ENCODE data around the gene FXR1.

Gene FXR1

GRCh38 chr3:180913581-180914404 lies 1.3 kb downstream of the FXR1 start:
- peaks cover 19% of the 10 kb centered on the region for H3K36me3 ChIP-seq (replicated peaks)
- H3K27me3 ChIP-seq (ENCODE audit: low read depth), result no peaks in the 10 kb centered on the region
- no peaks in the 10 kb centered on the region for H3K9me3 ChIP-seq
- H3K4me1 ChIP-seq, result peaks cover 19% of the 10 kb centered on the region
- peak overlapping the region; percentile 93 for H3K4me3 ChIP-seq
- DNase-seq (ENCODE audit: low spot score in 2 of 2), result peak in 1 of 2 experiments; percentile 29
- in situ Hi-C loops (cut with MboI; ENCODE audit: low sequenced_read_pairs), result no loop called here

- Histone ChIP-seq H3K9me3 (no peaks in the 10 kb centered on the region), H3K4me3 (no peak overlapping the region), H3K4me1 (peaks cover 18% of the 10 kb centered on the region), H3K27me3 (ENCODE audit: low read depth) (no peaks in the 10 kb centered on the region), H3K36me3 (replicated peaks) (peaks cover 42% of the 10 kb centered on the region)
- DNase-seq (ENCODE audit: low spot score in 2 of 2), result no peak
- in situ Hi-C loops (cut with MboI; ENCODE audit: low sequenced_read_pairs), result no loop called here
Measured at GRCh38 chr3:180918542-180918941, 6.1 kb downstream of the FXR1 start.

GRCh38 chr3:180922242-180922641 lies 9.8 kb downstream of the FXR1 start:
- Histone ChIP-seq H3K9me3 (no peaks in the 10 kb centered on the region), H3K27me3 (ENCODE audit: low read depth) (no peaks in the 10 kb centered on the region), H3K4me1 (peaks cover 10% of the 10 kb centered on the region), H3K4me3 (no peak overlapping the region), H3K36me3 (replicated peaks) (peaks cover 33% of the 10 kb centered on the region)
- no peak for DNase-seq (ENCODE audit: low spot score in 2 of 2)
- in situ Hi-C loops (cut with MboI; ENCODE audit: low sequenced_read_pairs), result no loop called here

- no peak for DNase-seq (ENCODE audit: low spot score in 2 of 2)
- Histone ChIP-seq H3K4me3 (no peak overlapping the region), H3K4me1 (peaks cover 8% of the 10 kb centered on the region), H3K9me3 (no peaks in the 10 kb centered on the region), H3K36me3 (replicated peaks) (peaks cover 42% of the 10 kb centered on the region), H3K27me3 (ENCODE audit: low read depth) (no peaks in the 10 kb centered on the region)
- in situ Hi-C loops (cut with MboI; ENCODE audit: low sequenced_read_pairs), result no loop called here
Measured at GRCh38 chr3:180923561-180923960, 11.1 kb downstream of the FXR1 start.

- DNase-seq (ENCODE audit: low spot score in 2 of 2), result no peak
- Histone ChIP-seq H3K4me3 (no peak overlapping the region), H3K36me3 (replicated peaks) (peaks cover 37% of the 10 kb centered on the region), H3K9me3 (no peaks in the 10 kb centered on the region), H3K27me3 (ENCODE audit: low read depth) (no peaks in the 10 kb centered on the region), H3K4me1 (peaks cover 11% of the 10 kb centered on the region)
- in situ Hi-C loops (cut with MboI; ENCODE audit: low sequenced_read_pairs), result no loop called here
Measured at GRCh38 chr3:180926526-180926925, 14.1 kb downstream of the FXR1 start.

- H3K9me3 ChIP-seq, result no peaks in the 10 kb centered on the region
Measured at GRCh38 chr3:180929376-180929775, 16.9 kb downstream of the FXR1 start.

GRCh38 chr3:180930526-180930925 lies 18.1 kb downstream of the FXR1 start:
- Histone ChIP-seq H3K36me3 (replicated peaks) (peaks cover 25% of the 10 kb centered on the region), H3K4me3 (no peak overlapping the region), H3K4me1 (peaks cover 6% of the 10 kb centered on the region), H3K27me3 (ENCODE audit: low read depth) (no peaks in the 10 kb centered on the region), H3K9me3 (no peaks in the 10 kb centered on the region)
- no peak for DNase-seq (ENCODE audit: low spot score in 2 of 2)
- in situ Hi-C loops (cut with MboI; ENCODE audit: low sequenced_read_pairs), result no loop called here

More at GRCh38 chr3:180929376-180929775, 16.9 kb downstream of the FXR1 start:
- H3K36me3 ChIP-seq (replicated peaks), result peaks cover 19% of the 10 kb centered on the region
- peaks cover 6% of the 10 kb centered on the region for H3K4me1 ChIP-seq
- peak; percentile 18 to 49 for DNase-seq (ENCODE audit: low spot score in 2 of 2)
- in situ Hi-C loops (cut with MboI; ENCODE audit: low sequenced_read_pairs), result no loop called here
- no peak overlapping the region for H3K4me3 ChIP-seq
- no peaks in the 10 kb centered on the region for H3K27me3 ChIP-seq (ENCODE audit: low read depth)

GRCh38 chr3:180932819-180933218 lies 20.3 kb downstream of the FXR1 start:
- Histone ChIP-seq H3K4me3 (no peak overlapping the region), H3K9me3 (no peaks in the 10 kb centered on the region), H3K27me3 (ENCODE audit: low read depth) (no peaks in the 10 kb centered on the region), H3K36me3 (replicated peaks) (peaks cover 26% of the 10 kb centered on the region), H3K4me1 (peaks cover 6% of the 10 kb centered on the region)
- in situ Hi-C loops (cut with MboI; ENCODE audit: low sequenced_read_pairs), result no loop called here
- DNase-seq (ENCODE audit: low spot score in 2 of 2), result no peak

- no peaks in the 10 kb centered on the region for H3K9me3 ChIP-seq
- no peaks in the 10 kb centered on the region for H3K27me3 ChIP-seq (ENCODE audit: low read depth)
- H3K36me3 ChIP-seq (replicated peaks), result peaks cover 22% of the 10 kb centered on the region
- in situ Hi-C loops (cut with MboI; ENCODE audit: low sequenced_read_pairs), result no loop called here
- H3K4me3 ChIP-seq, result no peak overlapping the region
- no peaks in the 10 kb centered on the region; the same call in 1 of the 2 replicates for H3K4me1 ChIP-seq
- no peak for DNase-seq (ENCODE audit: low spot score in 2 of 2)
Measured at GRCh38 chr3:180934638-180935037, 22.2 kb downstream of the FXR1 start.

GRCh38 chr3:180940826-180941225 lies 28.4 kb downstream of the FXR1 start:
- H3K4me3 ChIP-seq, result no peak overlapping the region
- no peaks in the 10 kb centered on the region for H3K4me1 ChIP-seq
- no peak for DNase-seq (ENCODE audit: low spot score in 2 of 2)
- no peaks in the 10 kb centered on the region for H3K9me3 ChIP-seq
- H3K27me3 ChIP-seq (ENCODE audit: low read depth), result no peaks in the 10 kb centered on the region
- peaks cover 32% of the 10 kb centered on the region for H3K36me3 ChIP-seq (replicated peaks)
- in situ Hi-C loops (cut with MboI; ENCODE audit: low sequenced_read_pairs), result no loop called here

- no peak for DNase-seq (ENCODE audit: low spot score in 2 of 2)
- Histone ChIP-seq H3K36me3 (replicated peaks) (peaks cover 63% of the 10 kb centered on the region), H3K4me3 (no peak overlapping the region), H3K27me3 (ENCODE audit: low read depth) (no peaks in the 10 kb centered on the region), H3K4me1 (no peaks in the 10 kb centered on the region), H3K9me3 (no peaks in the 10 kb centered on the region)
- in situ Hi-C loops (cut with MboI; ENCODE audit: low sequenced_read_pairs), result no loop called here
Measured at GRCh38 chr3:180947761-180948390, 35.4 kb downstream of the FXR1 start.

- H3K9me3 ChIP-seq, result no peaks in the 10 kb centered on the region
- peaks cover 76% of the 10 kb centered on the region for H3K36me3 ChIP-seq (replicated peaks)
- in situ Hi-C loops (cut with MboI; ENCODE audit: low sequenced_read_pairs), result no loop called here
- no peaks in the 10 kb centered on the region for H3K4me1 ChIP-seq
- H3K27me3 ChIP-seq (ENCODE audit: low read depth), result no peaks in the 10 kb centered on the region
- no peak overlapping the region for H3K4me3 ChIP-seq
- no peak for DNase-seq (ENCODE audit: low spot score in 2 of 2)
Measured at GRCh38 chr3:180959691-180960090, 47.2 kb downstream of the FXR1 start.

- Histone ChIP-seq H3K36me3 (replicated peaks) (peaks cover 75% of the 10 kb centered on the region), H3K4me3 (no peak overlapping the region), H3K4me1 (no peaks in the 10 kb centered on the region), H3K27me3 (ENCODE audit: low read depth) (no peaks in the 10 kb centered on the region), H3K9me3 (no peaks in the 10 kb centered on the region)
- no peak for DNase-seq (ENCODE audit: low spot score in 2 of 2)
- in situ Hi-C loops (cut with MboI; ENCODE audit: low sequenced_read_pairs), result no loop called here
Measured at GRCh38 chr3:180961087-180961486, 48.6 kb downstream of the FXR1 start.

GRCh38 chr3:180961552-180961951 lies 49.1 kb downstream of the FXR1 start:
- peaks cover 79% of the 10 kb centered on the region for H3K36me3 ChIP-seq (replicated peaks)
- H3K4me1 ChIP-seq, result no peaks in the 10 kb centered on the region
- no peak for DNase-seq (ENCODE audit: low spot score in 2 of 2)
- no peaks in the 10 kb centered on the region for H3K9me3 ChIP-seq
- no peak overlapping the region for H3K4me3 ChIP-seq
- in situ Hi-C loops (cut with MboI; ENCODE audit: low sequenced_read_pairs), result no loop called here
- H3K27me3 ChIP-seq (ENCODE audit: low read depth), result no peaks in the 10 kb centered on the region

All from HAP-1 (cell line).